IMR-90 (cell line): Measurements from ENCODE around the gene CECR2. TPM values are rescaled to one million over a fixed set of nuclear protein-coding genes. Genes with fewer than 3 reads are reported as not detected.

Experiments
- ATAC-seq: fragments of 200-7000 bp; cut with Tn5 transposase; 2 replicates; pipeline ENCODE4 v1.9.1; 2020; ENCODE audit warnings: low read depth, mild to moderate bottlenecking, moderate library complexity
- BruUV-seq: library from RNA; stranded (reverse); fragments of 400-500 nt; replicated peaks from 2 replicates; lab custom pipeline; 2021; lab: Mats Ljungman, UMichigan
- CTCF ChIA-PET: fragments of 300-600 bp; formaldehyde crosslinking; extraction: SDS; loops from one replicate; lab custom pipeline; 2021; ENCODE audit warnings: antibody characterized with exemption; lab: Yijun Ruan, JAX
- POLR2A ChIA-PET: fragments of 300-600 bp; sonication (Branson Sonifier 250); formaldehyde crosslinking; loops from one replicate; lab custom pipeline; 2022; ENCODE audit warnings: antibody characterized with exemption; ENCODE audit not compliant: unreplicated experiment; lab: Charles Lee
- DNase-seq: peaks from one replicate; pipeline ENCODE4 v3.0.0; 2013
- H2AFZ ChIP-seq: replicated peaks from 2 replicates; pipeline ENCODE3; 2013; ENCODE audit warnings: low read length, mild to moderate bottlenecking; ENCODE audit not compliant: poor library complexity
- H2AK5ac ChIP-seq: 2 replicates; pipeline ENCODE4 v1.6.1; 2013; ENCODE audit warnings: low read depth, low read length, inconsistent platforms
- H2AK9ac ChIP-seq: replicated peaks from 2 replicates; pipeline ENCODE3; 2013; ENCODE audit warnings: mild to moderate bottlenecking, low read depth, low read length, moderate library complexity; ENCODE audit not compliant: poor library complexity
- H2BK120ac ChIP-seq: 2 replicates; pipeline ENCODE4 v1.6.1; 2013; ENCODE audit warnings: low read depth, low read length, inconsistent platforms
- H2BK15ac ChIP-seq: 3 replicates; pipeline ENCODE4 v1.6.1; 2013; ENCODE audit warnings: low read depth, low read length, inconsistent platforms
- H2BK20ac ChIP-seq: 2 replicates; pipeline ENCODE4 v1.6.1; 2013; ENCODE audit warnings: low read depth, mild to moderate bottlenecking, inconsistent platforms, low read length, moderate library complexity
- H2BK5ac ChIP-seq: 2 replicates; pipeline ENCODE4 v1.6.1; 2013; ENCODE audit warnings: mild to moderate bottlenecking, low read depth, low read length, inconsistent platforms; ENCODE audit not compliant: poor library complexity, severe bottlenecking
- H3K14ac ChIP-seq: replicated peaks from 2 replicates; pipeline ENCODE4 v1.6.1; 2013; ENCODE audit warnings: low read depth, low read length, inconsistent platforms
- H3K18ac ChIP-seq: 2 replicates; pipeline ENCODE4 v1.6.1; 2013; ENCODE audit warnings: low read depth, low read length, control low read depth
- H3K23ac ChIP-seq: 2 replicates; pipeline ENCODE4 v1.6.1; 2013; ENCODE audit warnings: low read depth, low read length, inconsistent platforms
- H3K27ac ChIP-seq: 2 replicates; pipeline ENCODE4 v1.5.1; 2013; ENCODE audit warnings: mild to moderate bottlenecking, control low read depth, low read length; ENCODE audit not compliant: insufficient read depth
- H3K27me3 ChIP-seq: 2 replicates; pipeline ENCODE4 v1.6.1; 2013; ENCODE audit warnings: low read length; ENCODE audit not compliant: control insufficient read depth, insufficient read depth
- H3K36me3 ChIP-seq: 2 replicates; pipeline ENCODE4 v1.6.1; 2013; ENCODE audit warnings: low read length, mixed read lengths; ENCODE audit not compliant: control insufficient read depth, insufficient read depth
- H3K4ac ChIP-seq: 2 replicates; pipeline ENCODE4 v1.6.1; 2013; ENCODE audit warnings: low read depth, low read length, inconsistent platforms
- H3K4me1 ChIP-seq: 2 replicates; pipeline ENCODE4 v1.6.1; 2013; ENCODE audit warnings: low read length, mixed read lengths; ENCODE audit not compliant: control insufficient read depth, insufficient read depth
- H3K4me2 ChIP-seq: 2 replicates; pipeline ENCODE4 v1.6.1; 2013; ENCODE audit warnings: low read depth, mild to moderate bottlenecking, control low read depth, low read length, moderate library complexity
- H3K4me3 ChIP-seq: 2 replicates; pipeline ENCODE4 v1.5.1; 2013; ENCODE audit warnings: low read depth, mild to moderate bottlenecking, control low read depth, low read length, moderate library complexity; ENCODE audit not compliant: insufficient read depth
- H3K56ac ChIP-seq: 2 replicates; pipeline ENCODE4 v1.6.1; 2013; ENCODE audit warnings: low read length, inconsistent platforms; ENCODE audit not compliant: insufficient read depth; ENCODE audit errors: extremely low read depth
- H3K79me1 ChIP-seq, 2 experiments: 2 replicates each; pipeline ENCODE4 v1.6.1; 2013; ENCODE audit warnings: low read length in 2 of 2, inconsistent platforms in 1 of 2, low read depth in 1 of 2
- H3K9ac ChIP-seq: 2 replicates; pipeline ENCODE4 v1.6.1; 2013; ENCODE audit warnings: low read depth, low read length, control low read depth
- H3K9me1 ChIP-seq: 2 replicates; pipeline ENCODE4 v1.6.1; 2013; ENCODE audit warnings: low read length, inconsistent platforms; ENCODE audit not compliant: insufficient read depth
- H3K9me3 ChIP-seq: 2 replicates; pipeline ENCODE4 v1.6.1; 2013; ENCODE audit warnings: low read length; ENCODE audit not compliant: control insufficient read depth, insufficient read depth
- H4K20me1 ChIP-seq: 2 replicates; pipeline ENCODE4 v1.6.1; 2013; ENCODE audit warnings: low read length, inconsistent platforms; ENCODE audit not compliant: insufficient read depth
- H4K5ac ChIP-seq: 2 replicates; pipeline ENCODE4 v1.6.1; 2013; ENCODE audit warnings: mild to moderate bottlenecking, low read depth, low read length, control low read depth
- H4K8ac ChIP-seq, 2 experiments: 2 replicates each; pipeline ENCODE4 v1.6.1; 2013; ENCODE audit warnings: low read depth in 2 of 2, low read length in 2 of 2, control low read depth in 1 of 2, inconsistent platforms in 1 of 2
- H4K91ac ChIP-seq: 2 replicates; pipeline ENCODE4 v1.6.1; 2013; ENCODE audit warnings: low read depth, low read length, inconsistent platforms; ENCODE audit not compliant: insufficient read depth
- BHLHE40 ChIP-seq: fragments of 150-350 bp; IDR thresholded peaks from 2 replicates; pipeline ENCODE4 v1.6.1; 2016; ENCODE audit warnings: mild to moderate bottlenecking, low read depth, low read length
- CEBPB ChIP-seq: IDR thresholded peaks from 2 replicates; pipeline ENCODE4 v1.6.1; 2012; ENCODE audit warnings: low read depth, low read length, improper control_type of control experiment
- CHD1 ChIP-seq: IDR thresholded peaks from 2 replicates; pipeline ENCODE4 v1.6.1; 2012; ENCODE audit warnings: low read depth, low read length, improper control_type of control experiment
- CTCF ChIP-seq: conservative IDR thresholded peaks from 2 replicates; pipeline ENCODE4 v1.5.1; 2012; ENCODE audit warnings: mild to moderate bottlenecking, low read depth, low read length, improper control_type of control experiment
- ELK1 ChIP-seq: fragments of 150-350 bp; IDR thresholded peaks from 2 replicates; pipeline ENCODE4 v1.6.1; 2016; ENCODE audit warnings: low read depth, mild to moderate bottlenecking, low read length, moderate library complexity, borderline replicate concordance
- FOS ChIP-seq: fragments of 150-350 bp; IDR thresholded peaks from 2 replicates; pipeline ENCODE4 v1.6.1; 2016; ENCODE audit warnings: low read depth, low read length
- MXI1 ChIP-seq: IDR thresholded peaks from 2 replicates; pipeline ENCODE4 v1.6.1; 2012; ENCODE audit warnings: low read depth, mild to moderate bottlenecking, low read length, moderate library complexity, borderline replicate concordance
- NFE2L2 ChIP-seq: fragments of 150-350 bp; IDR thresholded peaks from 2 replicates; pipeline ENCODE4 v1.6.1; 2016; ENCODE audit warnings: low read depth, mild to moderate bottlenecking, low read length
- POLR2A ChIP-seq: IDR thresholded peaks from 2 replicates; pipeline ENCODE4 v1.6.1; 2012; ENCODE audit warnings: mild to moderate bottlenecking, low read depth, low read length
- RAD21 ChIP-seq: IDR thresholded peaks from 2 replicates; pipeline ENCODE4 v1.6.1; 2012; ENCODE audit warnings: low read length, improper control_type of control experiment
- RCOR1 ChIP-seq: IDR thresholded peaks from 2 replicates; pipeline ENCODE4 v1.6.1; 2012; ENCODE audit warnings: mild to moderate bottlenecking, low read length, improper control_type of control experiment; ENCODE audit not compliant: insufficient replicate concordance
- RFX5 ChIP-seq: IDR thresholded peaks from 2 replicates; pipeline ENCODE4 v1.8.0; 2012; ENCODE audit warnings: low read depth, mild to moderate bottlenecking, low read length, moderate library complexity
- SMC3 ChIP-seq: fragments of 150-350 bp; IDR thresholded peaks from 2 replicates; pipeline ENCODE4 v1.6.1; 2016; ENCODE audit warnings: low read depth, mild to moderate bottlenecking, antibody characterized with exemption, low read length, moderate library complexity
- USF2 ChIP-seq: fragments of 150-350 bp; IDR thresholded peaks from 2 replicates; pipeline ENCODE4 v1.6.1; 2017; ENCODE audit warnings: mild to moderate bottlenecking, antibody characterized with exemption, low read length, low read depth
- WGBS, 2 experiments: methylation state at CpG; one replicate each; pipeline versions ENCODE4 v1.1.5 to v1.1.7; 2013; ENCODE audit warnings: missing lambda C conversion rate in 2 of 2; ENCODE audit not compliant: insufficient read length in 1 of 2; ENCODE audit errors: extremely low coverage in 2 of 2; 5-methylcytosine and 5-hydroxymethylcytosine counted together
- dilution Hi-C: fragments of 300-500 bp; cut with HindIII; formaldehyde crosslinking; loops from one replicate; pipeline ENCODE4 v1.14.3; 2018; ENCODE audit warnings: low sequenced_read_pairs; ENCODE audit not compliant: unreplicated experiment
- in situ Hi-C: fragments of 300-500 bp; cut with MboI; formaldehyde crosslinking; loops from 3 replicates; pipeline ENCODE4 v1.14.3; 2019; ENCODE audit warnings: low sequenced_read_pairs, inconsistent platforms, mixed read lengths
- intact Hi-C: fragments of 100-400 bp; cut with micrococcal nuclease; formaldehyde crosslinking; loops from 2 replicates; pipeline ENCODE4 v1.10.0; 2022
- polyA plus RNA-seq, 3 experiments: library from polyadenylated mRNA; depleted of rRNA; stranded (reverse); fragments of >200 nt; gene quantifications; 2 replicates each; pipeline ENCODE4 v1.2.3, GENCODE V29; 2012; ENCODE audit warnings: low replicate concordance in 1 of 3
- total RNA-seq: library from RNA; depleted of rRNA; stranded (reverse); fragments of >200 nt; gene quantifications from 2 replicates; pipeline ENCODE4 v1.2.3, GENCODE V29; 2012

Gene CECR2
- total and polyA plus RNA-seq, 2 of the 4 experiments (the other 2 are of a cell fraction): under 0.01 TPM; not detected in 1

DNA sequence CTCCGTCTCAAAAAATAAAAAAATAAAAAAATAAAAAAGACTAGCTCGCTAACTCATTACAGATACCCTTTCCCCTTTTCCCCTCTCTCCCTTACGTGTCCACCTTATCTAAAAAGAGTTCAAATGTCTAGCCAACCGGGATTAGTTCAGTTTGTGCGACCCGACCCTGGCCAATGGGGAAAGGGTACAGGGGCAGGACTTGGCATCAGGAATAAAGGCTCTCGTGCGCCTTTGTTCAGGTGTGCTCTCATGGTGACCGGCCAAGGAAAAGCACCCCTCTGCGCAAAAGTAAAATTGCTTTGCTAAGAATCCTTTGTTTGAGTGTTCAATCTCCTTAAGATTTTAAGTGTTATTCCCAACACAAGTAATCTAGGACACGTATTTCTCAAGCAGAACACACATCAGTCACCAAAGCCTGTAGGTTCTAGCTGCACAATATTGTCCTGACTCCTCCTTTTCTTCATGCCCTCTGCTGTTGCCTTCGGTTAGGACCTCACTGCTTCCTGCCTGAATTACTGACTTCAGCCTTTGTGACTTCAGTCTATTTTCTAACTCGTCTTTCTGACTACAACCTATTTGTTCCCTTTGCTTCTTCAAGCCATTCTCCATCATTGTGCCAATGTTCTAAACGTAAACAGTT is 20.7 kb upstream of the CECR2 start:
- Histone ChIP-seq H2BK15ac (no peak overlapping the region), H3K18ac (no peak overlapping the region), H4K5ac (no peak overlapping the region), H3K9ac (no peak overlapping the region), H3K36me3 (no peaks in the 10 kb centered on the region), H3K23ac (no peak overlapping the region), H3K4me2 (no peak overlapping the region), H3K9me1 (no peaks in the 10 kb centered on the region), H3K27ac (no peak overlapping the region), H2BK5ac (no peak overlapping the region), H2BK20ac (no peak overlapping the region), H3K4ac (no peak overlapping the region), H3K9me3 (no peaks in the 10 kb centered on the region; the same call in 1 of the 2 replicates), H3K56ac (no peak overlapping the region), H3K4me1 (no peaks in the 10 kb centered on the region), H2AK9ac (no peak overlapping the region), H3K79me1 (no peaks in the 10 kb centered on the region), H3K14ac (no peak overlapping the region), H2AFZ (no peak overlapping the region), H4K20me1 (no peaks in the 10 kb centered on the region), H2AK5ac (no peak overlapping the region), H3K4me3 (no peak overlapping the region), H2BK120ac (no peak overlapping the region), H4K8ac (no peak overlapping the region), H3K27me3 (no peaks in the 10 kb centered on the region), H4K91ac (no peak overlapping the region)
- dilution Hi-C loops: no loop called here
- WGBS, 2 experiments: 42% methylated on average over 4 of the region's 14 CpGs; no CpG with 5 or more reads in 1 of the 2 experiments
- TF ChIP-seq POLR2A: no peak
- TF ChIP-seq MXI1: no peak
- no peak for TF ChIP-seq RCOR1
- no peak for TF ChIP-seq BHLHE40
- TF ChIP-seq CTCF: no peak
- no peak for TF ChIP-seq SMC3
- TF ChIP-seq NFE2L2: no peak
- TF ChIP-seq CHD1: no peak
- TF ChIP-seq RFX5: no peak
- no peak for TF ChIP-seq ELK1
- no peak for TF ChIP-seq FOS
- TF ChIP-seq CEBPB: no peak
- no peak for TF ChIP-seq RAD21
- no peak for TF ChIP-seq USF2
- intact Hi-C loops: no loop called here
- in situ Hi-C loops: no loop called here
- ATAC-seq: no peak
- DNase-seq: no peak
- POLR2A ChIA-PET: no interaction called here
- no TSS peak for BruUV-seq
- CTCF ChIA-PET: no interaction called here
